ENCODE results near the gene FEM1C. TPM values are rescaled to one million over a fixed set of nuclear protein-coding genes. Genes with fewer than 3 reads are reported as not detected.

The FEM1C gene
- total RNA-seq, 1 donor from 2014 or later: 11.8 TPM

- TF ChIP-seq CTCF (IDR thresholded peaks at IDR 0.05; ENCODE audit: insufficient read depth, low read length, severe bottlenecking): no peak
- Histone ChIP-seq H3K27me3 (ENCODE audit: control insufficient read depth, insufficient read depth, low read length) (no peaks in the 10 kb centered on the region), H3K36me3 (ENCODE audit: control insufficient read depth, insufficient read depth, low read length) (no peaks in the 10 kb centered on the region), H3K4me3 (ENCODE audit: low read depth, low read length) (no peak overlapping the region)
- no peak for FAIRE-seq
- no peak for DNase-seq (ENCODE audit: low read depth)
Measured at GRCh38 chr5:115577741-115578140, 33.2 kb upstream of the FEM1C start.

- TF ChIP-seq CTCF (IDR thresholded peaks at IDR 0.05; ENCODE audit: insufficient read depth, low read length, severe bottlenecking): no peak
- Histone ChIP-seq H3K4me3 (ENCODE audit: low read depth, low read length) (no peak overlapping the region), H3K36me3 (ENCODE audit: control insufficient read depth, insufficient read depth, low read length) (no peaks in the 10 kb centered on the region), H3K27me3 (ENCODE audit: control insufficient read depth, insufficient read depth, low read length) (no peaks in the 10 kb centered on the region)
- FAIRE-seq (no peak), DNase-seq (ENCODE audit: low read depth) (peak; percentile 65)
Measured at GRCh38 chr5:115577329-115577728, 32.8 kb upstream of the FEM1C start.

GRCh38 chr5:115575167-115576070, 30.8 kb upstream of the FEM1C start:
- peak; percentile 50 for FAIRE-seq
- Histone ChIP-seq H3K36me3 (ENCODE audit: control insufficient read depth, insufficient read depth, low read length) (no peaks in the 10 kb centered on the region), H3K4me3 (ENCODE audit: low read depth, low read length) (no peak overlapping the region), H3K27me3 (ENCODE audit: control insufficient read depth, insufficient read depth, low read length) (no peaks in the 10 kb centered on the region)
- peak; percentile 85 for DNase-seq (ENCODE audit: low read depth)
- no peak for TF ChIP-seq CTCF (IDR thresholded peaks at IDR 0.05; ENCODE audit: insufficient read depth, low read length, severe bottlenecking)

GRCh38 chr5:115573133-115573532, 28.6 kb upstream of the FEM1C start:
- DNase-seq (ENCODE audit: low read depth): peak; percentile 25

GRCh38 chr5:115571441-115571878, 26.9 kb upstream of the FEM1C start:
- no peaks in the 10 kb centered on the region for H3K27me3 ChIP-seq (ENCODE audit: control insufficient read depth, insufficient read depth, low read length)
- no peaks in the 10 kb centered on the region for H3K36me3 ChIP-seq (ENCODE audit: control insufficient read depth, insufficient read depth, low read length)
- DNase-seq (ENCODE audit: low read depth) (no peak), FAIRE-seq (no peak)
- no peak for TF ChIP-seq CTCF (IDR thresholded peaks at IDR 0.05; ENCODE audit: insufficient read depth, low read length, severe bottlenecking)
- H3K4me3 ChIP-seq (ENCODE audit: low read depth, low read length): no peak overlapping the region

More at GRCh38 chr5:115573133-115573532, 28.6 kb upstream of the FEM1C start:
- no peak overlapping the region for H3K4me3 ChIP-seq (ENCODE audit: low read depth, low read length)
- no peaks in the 10 kb centered on the region for H3K27me3 ChIP-seq (ENCODE audit: control insufficient read depth, insufficient read depth, low read length)
- no peak for TF ChIP-seq CTCF (IDR thresholded peaks at IDR 0.05; ENCODE audit: insufficient read depth, low read length, severe bottlenecking)
- no peaks in the 10 kb centered on the region for H3K36me3 ChIP-seq (ENCODE audit: control insufficient read depth, insufficient read depth, low read length)
- FAIRE-seq: no peak

Data from bronchial epithelial cell (primary cell).